Frontal cortex (tissue), 4 donors: ENCODE results near the gene MCAM. TPM values are rescaled to one million over a fixed set of nuclear protein-coding genes. Genes with fewer than 3 reads are reported as not detected.

ENCODE experiments used
- DNase-seq, 2 donors: peaks; one replicate each; pipeline ENCODE4 v3.0.0; 2012; ENCODE audit warnings: low spot score in 2 of 2
- FAIRE-seq: peaks from 2 replicates; lab custom pipeline; 2012; peaks lifted over from hg19 to GRCh38; lab: Jason Lieb, UNC
- total RNA-seq: library from RNA; depleted of rRNA; stranded (reverse); fragments of >200 nt; gene quantifications from one replicate; pipeline ENCODE4 v1.2.3, GENCODE V29; 2014
- donor health status: control.
- donor health status: control.
- donor health status: control.

Gene MCAM
- total RNA-seq, 1 donor from 2014 or later: 11.4 TPM

GRCh38 chr11:119334174-119334930, 17.4 kb upstream of the MCAM start, which contains the start of gene RNF26:
Gene RNF26, plus strand, starts transcription at chr11:119334527. Its CDS starts 596 bp downstream, at chr11:119335123.
- DNase-seq: peak; percentile 97 to 99
- peak; percentile 99 for FAIRE-seq

DNA sequence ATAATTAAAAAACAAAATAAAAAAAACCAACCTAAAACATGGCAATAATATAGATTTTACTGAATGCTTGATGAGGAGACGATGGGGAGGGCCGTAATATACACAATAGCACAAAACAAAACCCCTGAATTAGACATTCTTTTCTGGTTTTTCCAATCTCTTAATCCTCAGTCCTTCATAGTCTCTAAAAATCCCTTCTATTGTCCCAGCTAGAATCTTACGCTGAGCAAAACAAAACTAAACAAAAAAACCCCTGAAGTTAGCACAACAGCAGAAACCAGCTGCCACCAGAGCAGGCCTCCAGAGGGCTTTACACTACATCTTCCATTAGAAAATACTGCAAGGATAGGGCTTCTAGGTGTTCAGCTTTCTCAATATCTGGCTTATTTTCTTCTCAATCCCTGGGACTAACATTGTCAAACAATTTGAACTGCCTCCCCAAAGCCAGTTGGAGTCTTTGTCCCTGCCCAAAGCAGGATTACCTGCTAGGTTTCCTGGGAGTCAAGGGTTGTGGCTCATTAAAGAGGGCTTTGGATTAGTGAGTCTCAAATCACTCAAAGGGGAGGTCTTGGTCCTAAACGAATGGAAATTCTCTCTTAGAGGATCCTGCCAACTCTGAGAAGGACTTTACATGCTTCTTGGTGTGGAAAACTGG, 15.3 kb upstream of the MCAM start:
- DNase-seq (no peak), FAIRE-seq (no peak)

- DNase-seq (no peak), FAIRE-seq (no peak)
Observed at GRCh38 chr11:119330237-119330636, 13.3 kb upstream of the MCAM start.

- no peak for FAIRE-seq
Observed at GRCh38 chr11:119329320-119329719, 12.4 kb upstream of the MCAM start.

DNA sequence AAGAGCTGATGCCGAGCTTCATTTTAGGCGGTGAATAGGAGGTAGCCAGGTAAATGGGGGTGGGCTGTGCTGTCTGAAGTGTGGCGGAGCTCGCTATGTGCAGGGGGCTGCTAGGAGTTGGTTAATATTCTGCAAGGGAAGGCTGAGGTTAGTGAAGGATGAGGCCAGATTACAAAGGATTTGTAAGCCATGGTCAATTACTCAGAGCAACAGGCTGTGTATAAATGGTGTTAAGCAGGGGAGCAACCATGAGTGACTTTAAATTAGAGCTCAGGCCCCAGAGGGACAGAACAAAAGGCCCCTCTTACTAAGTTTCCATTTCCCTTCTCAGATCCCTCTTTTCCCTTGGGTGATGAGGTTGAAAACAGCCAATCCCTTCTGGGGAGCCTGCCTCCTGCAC, 7.3 kb upstream of the MCAM start:
- no peak for DNase-seq
- no peak for FAIRE-seq

More at GRCh38 chr11:119329320-119329719, 12.4 kb upstream of the MCAM start:
- no peak for DNase-seq

DNA sequence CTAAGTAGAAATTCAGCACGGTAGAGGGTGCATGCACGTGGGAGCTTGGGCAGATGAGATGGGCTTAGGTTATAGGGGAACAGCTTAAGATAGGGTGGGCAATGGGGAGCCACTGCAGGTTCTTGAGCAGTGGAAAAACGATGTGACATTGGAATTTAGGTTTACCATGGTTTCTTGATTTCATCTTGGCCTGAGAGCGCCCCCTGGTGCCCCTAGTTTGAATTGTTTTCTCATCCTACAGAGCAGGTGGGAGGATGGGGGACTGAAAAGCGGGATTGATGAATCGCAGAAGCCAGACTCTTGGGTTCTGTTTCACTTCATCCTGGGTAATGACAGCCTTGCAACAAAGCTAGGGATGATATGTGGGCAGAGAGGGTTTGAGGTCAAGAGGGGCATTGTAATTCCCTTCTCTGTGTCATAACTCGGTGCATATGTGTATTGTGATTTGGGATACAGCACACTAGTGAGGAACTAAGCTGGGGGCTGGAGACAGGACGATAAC, 6.7 kb upstream of the MCAM start:
- no peak for FAIRE-seq
- DNase-seq: no peak

DNA sequence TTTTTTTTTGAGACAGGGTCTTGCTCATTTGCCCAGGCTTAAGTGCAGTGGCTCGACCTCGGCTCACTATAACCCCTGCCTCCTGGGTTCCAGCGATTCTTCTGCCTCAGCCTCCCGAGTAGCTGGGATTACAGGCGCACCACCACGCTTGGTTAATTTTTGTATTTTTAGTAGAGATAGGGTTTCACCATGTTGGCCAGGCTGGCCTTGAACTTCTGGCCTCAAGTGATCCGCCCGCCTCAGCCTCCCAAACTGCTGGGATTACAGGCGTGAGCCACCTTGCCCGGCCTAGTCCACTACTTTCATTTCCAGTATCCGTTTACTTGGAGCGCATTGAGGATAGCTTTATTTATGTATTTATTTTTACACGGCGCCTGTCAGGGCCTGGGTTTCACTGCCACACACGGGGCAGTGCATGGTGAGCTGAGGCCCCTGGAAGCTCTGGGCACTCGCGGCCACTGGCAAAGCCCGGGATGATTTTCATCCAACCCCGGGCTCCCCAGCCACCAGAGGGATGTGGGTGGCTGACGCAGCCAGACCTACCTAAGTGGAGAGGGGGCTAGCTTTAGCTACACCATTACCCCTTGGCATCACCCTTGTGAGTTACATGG, 6.1 kb upstream of the MCAM start:
- no peak for FAIRE-seq

GRCh38 chr11:119322360-119322739, 5.4 kb upstream of the MCAM start:
- no peak for FAIRE-seq
- no peak for DNase-seq

More for the DNA sequence above, 6.1 kb upstream of the MCAM start:
- no peak for DNase-seq

GRCh38 chr11:119320776-119321524, 4.0 kb upstream of the MCAM start:
- FAIRE-seq (no peak), DNase-seq (peak; percentile 62 to 65)

GRCh38 chr11:119320240-119320775, 3.4 kb upstream of the MCAM start:
- FAIRE-seq (no peak), DNase-seq (peak in 1 of 2 donors; percentile 86)

- FAIRE-seq (no peak), DNase-seq (no peak)
Observed at GRCh38 chr11:119319700-119320239, 2.8 kb upstream of the MCAM start.

- FAIRE-seq (no peak), DNase-seq (no peak)
Observed at GRCh38 chr11:119319136-119319699, 2.3 kb upstream of the MCAM start.

DNA sequence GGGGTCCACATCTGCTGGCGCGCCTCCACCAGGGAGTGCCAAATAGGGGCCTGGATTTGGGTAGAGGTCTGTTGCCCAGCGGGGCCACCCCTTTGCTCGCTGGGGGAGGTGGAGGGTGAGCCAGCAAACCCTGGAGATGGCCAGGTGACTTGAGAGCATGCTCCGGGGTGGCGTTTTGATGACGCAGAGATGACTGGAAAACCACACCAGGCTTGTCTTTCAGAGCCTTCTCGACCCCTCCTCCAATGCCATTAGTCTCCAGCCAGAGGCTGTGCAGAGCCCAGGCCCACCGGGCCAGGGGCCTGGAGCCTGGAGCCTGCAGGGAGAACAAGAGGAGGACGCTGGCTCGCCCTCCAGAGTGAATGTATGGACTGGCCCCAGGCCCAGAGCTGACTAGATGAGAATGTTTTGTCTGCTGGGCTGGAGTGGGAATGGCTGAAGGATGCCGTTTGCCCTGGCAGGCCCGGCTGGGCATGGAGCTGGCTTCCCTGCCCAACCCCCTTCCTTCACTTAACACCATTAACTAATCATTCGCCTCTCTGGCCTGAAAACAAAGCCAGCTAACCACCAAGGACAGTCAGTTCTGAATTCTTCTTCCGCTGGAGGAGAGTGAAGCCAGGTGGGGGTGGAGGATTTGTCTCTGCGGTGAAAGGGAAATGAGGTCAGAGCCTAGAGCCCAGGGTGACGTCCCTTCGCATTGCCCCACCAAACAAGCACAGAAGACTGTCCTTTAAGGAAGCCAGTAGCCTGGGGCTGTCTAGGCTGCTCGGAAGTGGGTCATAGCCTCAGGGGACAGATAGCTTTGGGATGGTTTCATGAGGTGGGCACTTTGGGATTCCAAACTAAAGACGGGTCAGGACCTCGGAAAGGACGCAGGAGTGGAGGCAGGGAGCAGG, 1.6 kb upstream of the MCAM start:
- no peak for FAIRE-seq
- DNase-seq: no peak

- FAIRE-seq: no peak
- DNase-seq: no peak
Observed at GRCh38 chr11:119317592-119318239, 786 bp upstream of the MCAM start.

GRCh38 chr11:119316016-119316728, 758 bp downstream of the MCAM start:
- DNase-seq: peak in 1 of 2 donors; percentile 79
- no peak for FAIRE-seq

DNA sequence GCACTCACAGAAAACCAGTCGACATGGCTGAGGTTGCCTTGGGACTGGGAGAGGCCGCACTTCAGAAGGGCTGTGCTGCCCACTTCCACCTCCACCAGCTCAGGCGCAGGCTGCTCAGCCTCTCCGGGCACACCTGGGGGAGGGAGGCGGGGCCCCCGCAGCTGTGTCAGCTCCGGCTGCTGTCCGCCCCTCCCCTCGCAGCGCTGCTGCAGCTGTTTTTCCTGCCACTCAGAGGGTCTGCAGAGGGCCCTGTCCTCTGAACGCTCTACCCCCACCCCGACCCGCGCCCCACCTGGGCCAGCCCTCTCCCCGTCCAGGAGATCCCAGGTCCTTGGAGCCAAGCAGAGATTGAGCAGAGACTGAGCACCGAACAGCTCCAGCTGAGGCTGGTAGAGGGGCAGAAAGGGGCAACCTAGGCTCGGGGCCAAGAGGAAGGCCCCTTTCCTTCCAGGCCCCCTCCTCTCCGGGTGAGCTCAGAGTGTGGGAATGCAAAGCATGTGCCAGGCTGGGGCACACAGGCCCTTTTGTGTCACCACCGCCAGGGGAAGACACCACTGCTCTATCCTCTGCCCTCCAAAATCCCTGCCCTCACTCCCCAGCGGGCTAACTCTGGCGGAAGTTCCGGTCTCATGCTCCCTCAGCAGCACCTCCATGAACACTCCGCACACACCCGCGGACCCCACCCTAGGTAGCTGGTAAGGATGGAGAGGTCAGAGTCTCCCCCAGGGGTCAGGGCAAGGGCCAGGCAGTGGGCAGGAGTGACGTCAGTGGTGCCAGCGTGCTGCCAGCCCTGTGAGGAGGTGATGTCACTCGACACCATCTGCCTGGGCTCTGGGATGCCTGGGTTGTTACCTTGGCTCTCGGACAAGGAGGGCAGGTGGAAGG, 1.6 kb downstream of the MCAM start:
- FAIRE-seq: no peak
- peak; percentile 67 to 75 for DNase-seq
